ENCODE data around the gene ORC4.

Gene ORC4

DNA sequence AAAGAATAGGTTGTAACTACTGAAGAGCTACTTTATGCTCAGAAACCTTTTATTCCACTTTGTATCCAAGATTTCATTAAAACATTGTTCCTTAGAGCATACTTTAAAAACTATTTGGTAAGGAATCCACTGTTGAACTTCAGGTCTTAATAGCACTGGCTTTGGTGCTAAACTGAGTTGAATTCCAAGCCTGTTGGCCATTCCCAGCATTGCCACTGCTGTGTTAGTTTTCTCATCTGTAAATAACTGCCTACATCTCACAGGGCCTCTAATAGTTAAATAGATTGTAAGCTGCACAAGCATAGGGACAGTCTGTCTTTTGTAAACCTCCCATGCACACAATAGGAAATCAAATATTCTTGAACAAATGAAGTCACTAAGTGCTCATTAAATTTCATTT is 86.6 kb downstream of the ORC4 start:
- no peak for DNase-seq (ENCODE audit: low read depth in 2 of 2)

GRCh38 chr2:147927053-147927588 is 93.4 kb downstream of the ORC4 start:
- no peak for DNase-seq (ENCODE audit: low read depth in 2 of 2)

GRCh38 chr2:147925886-147926285 is 94.7 kb downstream of the ORC4 start:
- DNase-seq (ENCODE audit: low read depth in 2 of 2): no peak

DNA sequence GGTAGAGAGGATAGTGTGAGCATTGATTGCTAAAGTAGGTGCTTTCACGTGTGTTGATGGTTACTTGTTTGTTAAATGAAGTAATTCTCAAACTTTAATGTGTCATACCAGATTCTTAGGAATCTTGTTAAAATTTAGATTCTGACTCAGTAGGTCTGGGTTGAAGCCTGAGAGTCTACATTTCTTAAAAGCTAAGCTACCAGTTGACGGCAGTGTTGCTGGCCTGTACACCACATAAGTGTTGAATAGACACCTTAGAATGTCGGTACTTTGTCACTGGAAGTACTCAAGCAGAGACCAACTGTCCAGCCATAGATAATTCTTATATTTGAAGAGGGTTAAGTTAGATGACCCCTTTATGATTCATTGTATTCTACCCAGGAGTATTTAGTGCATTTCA is 95.9 kb downstream of the ORC4 start:
- no peak for DNase-seq (ENCODE audit: low read depth in 2 of 2)

DNA sequence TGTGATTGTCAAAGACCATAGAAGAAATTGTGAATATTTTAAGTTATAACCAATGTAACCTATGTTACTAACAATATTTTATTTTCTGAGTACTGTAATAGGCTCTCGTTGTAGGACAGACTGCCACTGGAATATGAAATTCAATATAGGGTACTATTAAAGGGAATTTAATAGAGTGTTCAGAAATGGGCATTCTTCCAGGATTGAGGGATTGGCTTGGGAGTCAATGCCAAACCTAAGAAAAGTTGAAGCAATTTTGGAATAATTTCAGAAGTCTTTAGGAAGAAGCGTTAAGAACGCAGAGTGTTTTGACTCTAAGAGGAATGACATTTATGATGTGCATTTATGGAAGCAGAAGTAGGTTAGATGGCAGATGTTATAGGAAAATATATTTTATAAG is 96.7 kb downstream of the ORC4 start:
- no peak for DNase-seq (ENCODE audit: low read depth in 2 of 2)

GRCh38 chr2:147917161-147917560 is 103.4 kb downstream of the ORC4 start:
- no peak for DNase-seq (ENCODE audit: low read depth in 2 of 2)

DNA sequence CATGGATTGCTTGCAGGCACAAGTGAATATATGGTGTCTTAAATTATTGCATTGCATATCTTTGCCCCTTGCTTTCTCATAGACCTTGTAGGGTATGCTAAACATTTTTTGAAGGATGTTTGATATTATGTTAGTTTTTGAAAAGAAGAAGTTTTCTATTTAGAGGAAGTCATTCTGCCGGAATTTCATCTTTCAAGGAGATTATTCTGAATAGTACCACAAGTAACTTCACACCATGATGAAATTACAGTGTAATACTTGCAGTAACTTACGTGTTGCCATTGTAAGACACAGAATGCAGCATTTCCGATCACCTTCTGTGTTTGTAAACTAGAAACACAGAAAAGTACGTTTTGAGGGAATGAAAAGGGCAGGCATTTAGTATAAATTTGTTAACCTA is 103.8 kb downstream of the ORC4 start:
- DNase-seq (ENCODE audit: low read depth in 2 of 2): no peak

- no peak for DNase-seq (ENCODE audit: low read depth in 2 of 2)
Measured at GRCh38 chr2:147916067-147916466, 104.5 kb downstream of the ORC4 start.

GRCh38 chr2:147913701-147914480 is 106.6 kb downstream of the ORC4 start:
- DNase-seq (ENCODE audit: low read depth in 2 of 2): no peak

- DNase-seq (ENCODE audit: low read depth in 2 of 2): no peak
Measured at GRCh38 chr2:147910990-147911473, 109.5 kb downstream of the ORC4 start.

DNA sequence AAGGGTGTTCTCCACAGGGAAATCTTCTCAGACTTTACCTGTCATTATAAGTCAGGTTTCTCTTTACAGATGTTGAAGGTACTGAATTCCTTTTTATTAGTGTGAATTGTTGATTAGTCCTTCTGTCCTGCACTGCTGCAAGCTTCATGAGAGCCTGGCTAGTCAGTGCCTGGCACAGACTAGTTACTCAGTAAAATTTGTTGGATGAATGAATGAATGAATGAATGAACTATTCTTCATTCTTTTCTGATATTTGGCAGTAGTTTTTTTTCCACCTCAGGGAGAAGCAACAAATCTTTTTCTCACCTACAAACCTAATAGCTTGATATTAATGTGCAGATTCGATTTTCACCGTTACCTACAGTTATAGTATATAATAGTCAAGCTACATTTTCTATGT is 111.4 kb downstream of the ORC4 start:
- no peak for DNase-seq (ENCODE audit: low read depth in 2 of 2)

DNA sequence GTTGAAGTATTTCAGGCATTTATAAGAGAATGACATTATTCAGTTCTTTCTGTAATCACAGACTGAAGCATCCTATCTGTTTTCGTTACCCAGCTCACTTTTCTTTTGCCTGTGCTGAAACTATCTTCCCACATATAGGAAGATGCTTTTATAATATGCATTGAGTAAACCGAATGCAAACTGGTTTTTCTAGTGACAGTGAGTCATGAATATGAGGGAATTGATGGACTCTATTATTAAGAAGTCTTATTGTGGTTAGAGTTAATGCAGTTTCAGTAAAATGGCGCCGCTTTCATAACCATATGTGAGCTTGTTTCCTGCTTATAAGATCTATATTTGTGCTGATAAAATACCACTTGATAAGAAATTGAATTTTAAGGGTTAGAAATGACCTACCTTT is 116.5 kb downstream of the ORC4 start:
- DNase-seq (ENCODE audit: low read depth in 2 of 2): no peak

- DNase-seq (ENCODE audit: low read depth in 2 of 2): no peak
Measured at GRCh38 chr2:147888680-147889079, 131.9 kb downstream of the ORC4 start.

- no peak for DNase-seq (ENCODE audit: low read depth in 2 of 2)
Measured at GRCh38 chr2:147886136-147886535, 134.4 kb downstream of the ORC4 start.

GRCh38 chr2:147884830-147885229 is 135.7 kb downstream of the ORC4 start:
- no peak for DNase-seq (ENCODE audit: low read depth in 2 of 2)

DNA sequence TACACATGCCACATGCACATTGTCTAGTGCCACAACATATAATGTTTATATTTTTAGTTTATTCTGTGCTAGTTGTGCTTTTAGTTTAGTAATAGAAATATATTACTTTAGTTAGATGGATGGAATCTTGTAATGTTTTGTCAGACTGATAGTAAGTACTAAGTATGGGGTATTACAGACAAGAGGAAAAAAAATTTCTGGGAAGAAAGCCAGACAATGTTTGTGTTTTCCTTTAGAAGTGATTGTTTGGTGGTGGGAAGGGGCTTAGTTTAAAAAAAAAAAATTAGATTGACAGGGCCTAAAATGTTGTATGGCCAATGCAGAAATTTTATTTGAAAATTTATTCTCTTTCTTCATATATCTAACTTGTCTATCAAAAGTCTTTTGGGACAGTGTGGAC is 137.9 kb downstream of the ORC4 start:
- DNase-seq (ENCODE audit: low read depth in 2 of 2): no peak

All from stimulated activated CD8-positive, alpha-beta memory T cell treated with anti-CD3 and anti-CD28 coated beads, Interleukin-15, amount 100 ng/mL, for 48 hours (primary cell).